HG02938 (cell line): Measurements from ENCODE around the gene PPP1R15A.
"Not testable (repeated sequence)": the region's sequence is repeated elsewhere in the genome, so short reads cannot be mapped to it uniquely, and the experiment has no call there.

ENCODE experiments used
- ATAC-seq: cut with Tn5 transposase; IDR thresholded peaks from one replicate; pipeline ENCODE4 v1.9.1; 2021; ENCODE audit warnings: mild to moderate bottlenecking, moderate library complexity; ENCODE audit not compliant: unreplicated experiment

Gene PPP1R15A

GRCh38 chr19:48858984-48859710 is 13.1 kb upstream of the PPP1R15A start:
- no peak for ATAC-seq

GRCh38 chr19:48859711-48860572 is 12.3 kb upstream of the PPP1R15A start:
- no peak for ATAC-seq

- ATAC-seq = no peak
Measured at GRCh38 chr19:48861313-48861712, 10.9 kb upstream of the PPP1R15A start.

DNA sequence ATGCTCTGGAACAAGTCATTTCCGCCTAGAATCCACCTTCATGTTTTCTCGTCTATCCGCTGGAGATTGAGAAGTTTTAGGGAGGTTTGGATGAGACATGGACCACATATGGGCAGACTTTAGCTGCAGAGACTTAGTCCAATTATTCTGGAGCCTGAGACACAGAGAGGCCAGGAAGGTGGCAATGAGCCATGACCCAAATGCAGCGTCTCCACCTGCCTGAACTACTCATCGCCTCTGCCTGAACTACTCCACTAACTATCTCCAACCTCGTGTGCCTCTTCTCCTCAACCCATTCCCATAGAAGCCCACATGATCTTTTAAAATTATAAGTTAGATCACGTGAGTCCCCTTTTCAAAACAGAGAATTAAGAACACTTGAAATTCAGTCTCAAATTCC is 9.4 kb upstream of the PPP1R15A start:
- no peak for ATAC-seq

DNA sequence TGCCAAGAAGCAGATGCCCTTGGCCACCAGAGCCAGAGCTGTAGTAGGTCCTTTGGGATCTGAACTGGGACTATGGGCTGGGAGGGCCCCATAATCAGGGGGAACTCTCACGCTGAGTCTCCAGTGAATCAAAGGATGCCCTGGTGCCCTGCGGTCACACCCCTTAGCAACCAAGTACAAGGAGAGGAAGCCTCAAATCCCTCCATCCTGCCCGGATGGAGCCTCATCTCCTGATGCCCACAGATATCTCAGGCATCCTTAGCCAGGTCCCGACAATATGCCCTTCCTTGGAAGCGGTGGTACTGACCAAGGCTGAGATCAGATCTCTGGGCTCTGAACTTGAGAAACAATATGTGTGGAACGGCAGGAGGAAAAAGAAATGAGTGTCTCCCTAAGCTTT is 5.5 kb upstream of the PPP1R15A start:
- no peak for ATAC-seq

DNA sequence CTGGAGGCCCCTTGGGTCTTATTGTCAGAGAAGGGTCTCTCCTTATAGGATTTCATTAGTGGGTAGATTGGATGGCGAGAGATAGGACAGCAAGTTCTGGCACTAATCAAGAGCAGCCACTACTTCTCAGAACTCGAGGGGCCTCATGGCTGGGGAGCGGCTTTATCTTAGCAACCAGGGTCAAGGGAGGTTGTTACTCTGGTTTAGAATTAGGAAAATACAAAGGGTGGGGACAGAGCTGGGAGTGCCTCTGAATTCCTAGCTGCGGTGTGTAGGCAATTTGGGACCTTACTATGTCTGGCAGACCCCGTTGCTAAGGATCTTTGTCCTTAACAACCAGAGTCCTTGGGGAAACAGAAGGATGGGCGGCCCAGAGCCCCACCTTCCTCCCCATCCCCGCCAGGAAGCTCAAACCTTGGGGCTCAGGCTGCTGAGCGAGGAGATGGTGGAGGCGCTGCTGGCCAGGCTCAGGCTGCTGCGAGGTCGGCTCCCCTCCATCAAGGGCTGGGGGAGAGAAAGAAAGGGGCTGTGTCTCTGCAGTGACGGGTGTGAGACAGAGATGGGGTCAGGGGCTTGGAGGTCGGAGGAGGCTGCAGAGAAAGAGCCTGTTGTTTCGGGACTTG is 5.0 kb upstream of the PPP1R15A start:
- no peak for ATAC-seq

DNA sequence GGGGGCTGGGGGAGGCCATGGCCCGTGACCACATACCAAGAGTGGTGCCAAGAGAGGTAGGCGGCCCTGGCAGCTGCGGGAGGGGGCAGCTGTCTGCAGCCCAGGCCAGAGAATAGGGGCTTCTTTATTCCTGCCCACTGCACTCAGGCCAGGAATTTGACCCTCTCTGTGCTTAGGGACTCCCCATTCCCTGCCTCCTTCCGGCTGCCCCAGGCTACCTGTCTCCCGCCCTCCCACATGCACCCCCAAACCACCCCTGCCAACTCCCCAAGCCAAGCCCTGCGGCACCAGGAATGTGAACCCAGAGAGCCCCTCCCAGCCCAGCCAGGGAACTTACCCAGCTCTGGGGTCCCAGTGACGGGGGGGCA is 4.5 kb upstream of the PPP1R15A start:
- ATAC-seq = no peak

DNA sequence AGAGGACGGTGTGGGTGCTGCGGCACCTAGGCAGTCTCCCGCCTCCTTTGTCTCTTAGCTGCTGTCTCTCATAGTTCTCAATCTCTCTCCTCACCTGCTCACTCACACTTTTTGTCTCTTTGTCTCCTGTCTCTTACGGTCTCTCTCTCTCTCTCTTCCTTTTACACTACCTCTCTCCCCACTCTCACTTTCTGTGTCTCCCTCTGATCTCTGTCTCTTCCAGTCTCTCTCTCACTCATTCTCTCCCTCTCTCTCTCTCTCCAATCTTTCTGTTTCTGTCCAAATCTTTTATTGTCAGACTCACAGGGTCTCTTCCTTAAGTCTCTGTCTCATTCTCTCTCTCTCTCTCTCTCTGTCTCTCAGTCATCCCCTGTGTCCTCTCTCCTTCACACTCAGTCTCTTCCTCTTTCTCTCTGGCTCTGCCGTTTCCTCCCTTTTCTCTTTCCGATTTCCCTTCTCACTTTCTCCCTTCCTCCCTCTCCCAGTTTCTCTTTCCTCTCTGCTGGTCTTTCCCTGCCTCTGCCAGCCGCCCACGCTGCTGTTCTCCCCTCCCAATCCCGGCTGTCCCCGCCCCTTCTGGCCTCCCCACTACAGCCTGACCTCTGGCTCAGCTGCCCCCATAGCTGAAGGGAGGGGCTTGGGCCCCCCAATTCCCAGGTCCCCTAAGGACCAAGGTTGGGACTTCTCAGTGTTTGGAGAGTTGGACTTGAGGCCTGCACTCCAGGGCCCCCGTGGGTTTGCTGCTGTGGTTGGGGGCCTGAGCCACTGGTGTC is 3.9 kb upstream of the PPP1R15A start, which contains the start of gene PLEKHA4:
Gene PLEKHA4, minus strand, starts transcription at position 504 of the 773 bp plus-strand sequence. CDS start 997 bp downstream, outside the sequence.
- ATAC-seq = no peak

DNA sequence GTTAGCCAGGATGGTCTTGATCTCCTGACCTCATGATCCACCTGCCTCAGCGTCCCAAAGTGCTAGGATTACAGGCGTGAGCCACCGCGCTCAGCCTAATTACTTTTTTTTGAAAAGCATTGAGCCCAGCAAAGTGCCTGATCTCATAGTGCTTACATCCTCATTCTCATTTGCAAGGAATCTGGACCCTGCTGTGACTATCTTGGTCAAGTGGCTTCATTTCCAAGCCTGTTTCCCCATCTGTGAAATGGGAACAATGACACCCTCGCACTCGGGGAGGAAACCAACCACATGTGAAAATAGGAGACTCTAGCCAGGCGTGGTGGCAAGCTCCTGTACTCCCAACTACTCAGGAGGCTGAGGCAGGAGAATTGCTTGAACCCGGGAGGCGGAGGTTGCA is 2.2 kb upstream of the PPP1R15A start:
- ATAC-seq = no peak

GRCh38 chr19:48871471-48872181 is 595 bp upstream of the PPP1R15A start:
- ATAC-seq = not testable (repeated sequence)

DNA sequence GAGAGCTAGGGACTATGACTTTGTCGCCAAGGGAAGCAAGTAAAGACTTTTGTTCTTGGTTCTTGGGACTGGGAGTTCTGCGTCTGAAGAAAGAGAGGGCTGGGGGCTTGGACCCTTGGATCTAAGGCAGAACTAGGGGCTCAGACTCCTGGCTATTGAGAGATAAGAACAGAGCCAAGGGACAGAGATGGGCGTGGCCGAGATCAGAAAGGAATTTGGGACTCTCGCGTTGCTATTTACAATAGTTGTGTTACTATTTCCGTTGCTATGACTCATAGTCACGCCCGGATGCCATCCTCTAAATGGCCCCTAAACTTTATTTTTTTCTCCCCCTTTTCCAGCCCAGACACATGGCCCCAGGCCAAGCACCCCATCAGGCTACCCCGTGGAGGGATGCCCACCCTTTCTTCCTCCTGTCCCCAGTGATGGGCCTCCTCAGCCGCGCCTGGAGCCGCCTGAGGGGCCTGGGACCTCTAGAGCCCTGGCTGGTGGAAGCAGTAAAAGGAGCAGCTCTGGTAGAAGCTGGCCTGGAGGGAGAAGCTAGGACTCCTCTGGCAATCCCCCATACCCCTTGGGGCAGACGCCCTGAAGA is 759 bp downstream of the PPP1R15A start:
- ATAC-seq = no peak

- ATAC-seq = no peak
Measured at GRCh38 chr19:48873476-48874302, 1.5 kb downstream of the PPP1R15A start.

DNA sequence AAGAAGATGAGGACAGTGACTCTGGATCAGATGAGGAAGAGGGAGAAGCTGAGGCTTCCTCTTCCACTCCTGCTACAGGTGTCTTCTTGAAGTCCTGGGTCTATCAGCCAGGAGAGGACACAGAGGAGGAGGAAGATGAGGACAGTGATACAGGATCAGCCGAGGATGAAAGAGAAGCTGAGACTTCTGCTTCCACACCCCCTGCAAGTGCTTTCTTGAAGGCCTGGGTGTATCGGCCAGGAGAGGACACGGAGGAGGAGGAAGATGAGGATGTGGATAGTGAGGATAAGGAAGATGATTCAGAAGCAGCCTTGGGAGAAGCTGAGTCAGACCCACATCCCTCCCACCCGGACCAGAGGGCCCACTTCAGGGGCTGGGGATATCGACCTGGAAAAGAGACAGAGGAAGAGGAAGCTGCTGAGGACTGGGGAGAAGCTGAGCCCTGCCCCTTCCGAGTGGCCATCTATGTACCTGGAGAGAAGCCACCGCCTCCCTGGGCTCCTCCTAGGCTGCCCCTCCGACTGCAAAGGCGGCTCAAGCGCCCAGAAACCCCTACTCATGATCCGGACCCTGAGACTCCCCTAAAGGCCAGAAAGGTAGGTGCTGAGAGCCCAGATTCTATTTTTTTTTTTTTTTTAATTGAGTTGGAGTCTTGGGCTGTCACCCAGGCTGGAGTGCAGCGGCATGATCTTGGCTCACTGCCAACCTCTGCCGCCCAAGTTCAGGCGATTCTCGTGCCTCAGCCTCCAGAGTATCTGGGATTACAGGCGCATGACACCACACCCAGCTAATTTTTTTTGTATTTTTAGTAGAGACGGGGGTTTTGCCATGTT is 2.3 kb downstream of the PPP1R15A start:
- no peak for ATAC-seq

DNA sequence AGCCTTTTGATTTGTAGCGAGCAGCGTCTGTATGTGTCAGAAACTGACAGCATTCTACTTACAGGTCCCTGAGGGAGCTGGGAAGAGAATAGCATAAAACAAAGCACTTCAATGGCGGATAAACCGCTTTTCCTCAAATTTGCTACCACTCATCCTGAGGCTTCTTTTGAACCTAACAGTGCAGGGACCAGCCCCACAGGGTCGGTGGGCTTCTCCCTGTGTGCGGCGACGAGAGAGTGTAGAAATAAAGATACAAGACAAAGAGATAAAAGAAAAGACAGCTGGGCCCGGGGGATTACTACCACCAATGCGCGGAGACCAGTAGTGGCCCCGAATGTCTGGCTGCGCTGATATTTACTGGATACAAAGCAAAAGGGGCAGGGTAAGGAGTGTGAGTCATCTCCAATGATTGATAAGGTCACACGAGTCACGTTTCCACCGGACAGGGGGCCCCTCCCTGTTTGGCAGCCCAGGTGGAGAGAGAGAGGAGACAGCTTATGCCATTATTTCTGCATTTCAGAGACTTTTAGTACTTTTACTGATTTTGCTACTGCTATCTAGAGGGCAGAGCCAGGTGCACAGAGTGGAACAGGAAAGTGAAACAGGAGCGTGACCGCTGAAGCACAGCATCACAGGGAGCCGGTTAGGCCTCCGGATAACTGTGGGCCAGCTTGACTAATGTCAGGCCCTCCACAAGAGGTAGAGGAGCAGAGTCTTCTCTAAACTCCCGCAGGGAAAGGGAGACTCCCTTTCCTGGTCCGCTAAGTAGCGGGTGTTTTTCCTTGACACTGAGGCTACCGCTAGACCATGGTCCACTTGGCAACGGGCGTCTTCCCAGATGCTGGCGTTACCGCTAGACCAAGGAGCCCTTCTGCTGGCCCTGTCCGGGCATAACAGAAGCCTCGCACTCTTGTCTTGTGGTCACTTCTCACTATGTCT is 4.1 kb downstream of the PPP1R15A start:
- not testable (repeated sequence) for ATAC-seq

DNA sequence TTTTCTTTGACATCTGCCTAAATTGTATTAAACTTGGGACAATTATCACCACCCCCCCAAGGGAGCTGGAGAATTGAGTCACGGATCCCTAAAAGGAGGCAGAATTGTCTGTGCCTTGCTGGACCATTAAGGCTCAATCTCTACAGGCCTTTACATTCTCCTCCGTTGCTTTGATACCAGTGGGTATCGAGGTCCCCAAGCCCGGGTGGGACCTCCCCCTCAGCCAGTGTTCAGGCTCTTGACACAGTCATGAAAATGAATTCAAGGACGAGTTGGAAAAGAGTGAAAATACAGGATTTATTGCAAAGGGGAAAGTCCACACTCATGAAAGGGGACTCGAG is 5.6 kb downstream of the PPP1R15A start:
- no peak for ATAC-seq

DNA sequence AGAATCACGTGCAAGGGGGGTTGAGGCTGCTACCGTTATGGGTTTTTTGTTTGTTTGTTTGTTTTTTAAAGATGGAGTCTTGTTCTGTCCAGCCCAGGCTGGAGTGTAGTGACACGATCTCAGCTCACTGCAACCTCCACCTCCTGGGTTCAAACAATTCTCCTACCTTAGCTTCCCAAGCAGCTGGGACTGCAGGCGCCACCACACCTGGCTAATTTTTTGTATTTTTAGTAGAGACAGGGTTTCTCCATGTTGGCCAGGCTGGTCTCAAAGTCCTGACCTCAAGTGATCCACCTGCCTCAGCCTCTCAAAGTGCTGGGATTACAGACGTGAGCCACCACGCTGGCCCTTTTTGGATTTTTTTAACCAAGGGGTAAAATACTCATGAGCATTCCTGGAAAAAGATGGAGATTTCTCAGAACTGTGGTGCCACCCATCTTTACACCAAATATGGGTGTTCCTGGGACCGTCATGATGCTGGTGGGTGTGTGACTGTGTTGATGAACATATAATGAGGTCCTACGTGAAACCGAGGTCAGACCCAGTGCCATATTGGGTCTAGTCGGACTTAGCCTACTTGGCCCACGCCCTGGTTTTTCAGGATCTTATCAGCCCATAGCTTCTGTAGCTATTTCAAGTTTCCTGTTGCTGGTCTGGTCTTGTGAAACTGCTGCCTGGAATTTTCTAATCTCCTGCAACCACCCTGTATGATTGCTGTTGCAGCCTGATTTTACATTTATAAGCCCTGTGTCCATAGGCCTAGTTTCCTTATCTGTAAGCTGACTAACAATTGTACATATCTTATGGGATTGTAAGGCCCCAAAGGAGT is 6.2 kb downstream of the PPP1R15A start:
- no peak for ATAC-seq
